Prostate gland (tissue), 2 donors: Measurements from ENCODE around the gene OBSL1. TPM values are rescaled to one million over a fixed set of nuclear protein-coding genes. Genes with fewer than 3 reads are reported as not detected.

Experiments
- DNase-seq: peaks from one replicate; pipeline ENCODE4 v3.0.0-alpha.2; 2019; ENCODE audit warnings: low spot score
- H3K27ac ChIP-seq, 2 donors: fragments of 200-600 bp; sonication (generic); 2 replicates each; pipeline ENCODE4 v1.5.1; 2017 to 2019
- H3K27me3 ChIP-seq: fragments of 200-600 bp; sonication (generic); replicated peaks from 2 replicates; pipeline ENCODE4 v1.5.1; 2019; ENCODE audit not compliant: insufficient read depth
- H3K36me3 ChIP-seq, 2 donors: fragments of 200-600 bp; sonication (generic); 1 replicate in 1 of 2; 2 replicates in 1 of 2; pipeline versions ENCODE4 v1.5.1 to v1.8.1; 2017 to 2019
- H3K4me1 ChIP-seq: fragments of 200-600 bp; sonication (generic); replicated peaks from 2 replicates; pipeline ENCODE4 v1.5.1; 2019
- H3K4me3 ChIP-seq, 2 donors: fragments of 200-600 bp; sonication (generic); 2 replicates each; pipeline ENCODE4 v1.5.1; 2017 to 2019
- H3K9me3 ChIP-seq: fragments of 200-600 bp; sonication (generic); 2 replicates; pipeline ENCODE4 v1.5.1; 2017
- POLR2A ChIP-seq: fragments of 450-650 bp; IDR thresholded peaks from one replicate; pipeline ENCODE4 v1.6.1; 2016; ENCODE audit warnings: antibody characterized with exemption, mild to moderate bottlenecking
- POLR2AphosphoS5 ChIP-seq: sonication (generic); formaldehyde crosslinking; IDR thresholded peaks from one replicate; pipeline ENCODE4 v1.6.1; 2017; ENCODE audit warnings: antibody characterized with exemption
- WGBS: methylation state at CpG from one replicate; pipeline ENCODE4 v1.1.5; 2018; 5-methylcytosine and 5-hydroxymethylcytosine counted together
- intact Hi-C: fragments of 100-400 bp; cut with DNase I; formaldehyde crosslinking; loops from one replicate; pipeline ENCODE4 v1.14.2; 2022
- total RNA-seq, 2 donors: library from RNA; depleted of rRNA; stranded (reverse); fragments of >200 nt; gene quantifications; one replicate each; pipeline ENCODE4 v1.1.0, GENCODE V29; 2016
- TF ChIP-seq, protein P1 (sequence below), 4 experiments: fragments of 200-600 bp in 2 of 4; fragments of 450-650 bp in 2 of 4; sonication (generic) in 2 of 4; IDR thresholded peaks; 1 replicate in 3 of 4; 2 replicates in 1 of 4; pipeline ENCODE4 v1.5.1; 2016 to 2019; ENCODE audit warnings: antibody characterized with exemption in 4 of 4, mild to moderate bottlenecking in 2 of 4, moderate library complexity in 2 of 4

The OBSL1 gene
- total RNA-seq, 2 donors from 2014 or later = 142 to 330 TPM

DNA sequence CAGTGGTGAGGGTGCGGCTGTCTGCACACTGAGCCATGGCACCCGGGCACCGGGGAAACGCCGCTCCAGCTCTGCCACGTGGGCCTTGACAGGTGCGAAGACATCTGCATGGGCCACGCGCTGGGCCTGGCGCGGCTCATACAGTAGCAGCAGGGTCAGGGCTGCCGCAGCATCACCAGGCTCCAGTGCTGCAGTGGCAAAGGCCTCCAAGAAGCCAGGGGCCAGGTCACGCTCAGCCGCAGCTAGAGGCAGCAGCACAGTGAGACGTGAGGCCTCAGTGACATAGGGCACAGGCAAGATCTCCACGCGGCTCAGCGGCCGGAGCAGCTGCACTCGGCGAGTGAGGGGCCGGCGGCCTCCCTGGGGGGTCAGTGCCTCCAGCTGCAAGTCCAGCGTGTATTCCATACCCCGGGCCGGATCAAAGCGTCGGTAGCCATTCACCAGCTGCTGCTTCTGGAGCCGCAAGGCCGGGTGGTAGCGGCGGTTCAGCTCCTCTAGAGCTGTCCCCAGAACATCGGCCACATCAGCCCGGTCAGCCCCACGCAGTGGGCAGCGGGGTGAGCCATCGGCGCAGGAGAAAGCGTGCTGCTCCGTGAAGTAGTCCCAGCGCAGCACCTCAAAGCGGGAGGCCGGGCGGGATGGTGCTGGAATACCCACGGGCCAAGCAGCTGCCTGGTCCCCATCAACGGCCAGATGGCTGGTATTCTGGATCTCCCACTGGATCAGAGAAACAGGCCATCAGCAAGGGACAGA is 31.2 kb downstream of the OBSL1 start:
- DNase-seq = no peak
- H3K4me1 ChIP-seq = peaks cover 11% of the 10 kb centered on the region
- H3K27ac ChIP-seq = no peak overlapping the region
- intact Hi-C loops = loop anchor here (5.0 to 10.0 kb wide), 2 partner anchors 57 to 245 kb away; partner anchors contain the start of gene STK11IP
- H3K4me3 ChIP-seq = no peak overlapping the region
- no peaks in the 10 kb centered on the region for H3K27me3 ChIP-seq
- WGBS = 91% methylated on average over 38 of the region's 46 CpGs
- H3K9me3 ChIP-seq = no peaks in the 10 kb centered on the region
- H3K36me3 ChIP-seq = peaks cover 4 to 7% of the 10 kb centered on the region in 2 donors
- TF ChIP-seq POLR2AphosphoS5 (no peak), POLR2A (no peak)
- TF ChIP-seq, protein P1, sequence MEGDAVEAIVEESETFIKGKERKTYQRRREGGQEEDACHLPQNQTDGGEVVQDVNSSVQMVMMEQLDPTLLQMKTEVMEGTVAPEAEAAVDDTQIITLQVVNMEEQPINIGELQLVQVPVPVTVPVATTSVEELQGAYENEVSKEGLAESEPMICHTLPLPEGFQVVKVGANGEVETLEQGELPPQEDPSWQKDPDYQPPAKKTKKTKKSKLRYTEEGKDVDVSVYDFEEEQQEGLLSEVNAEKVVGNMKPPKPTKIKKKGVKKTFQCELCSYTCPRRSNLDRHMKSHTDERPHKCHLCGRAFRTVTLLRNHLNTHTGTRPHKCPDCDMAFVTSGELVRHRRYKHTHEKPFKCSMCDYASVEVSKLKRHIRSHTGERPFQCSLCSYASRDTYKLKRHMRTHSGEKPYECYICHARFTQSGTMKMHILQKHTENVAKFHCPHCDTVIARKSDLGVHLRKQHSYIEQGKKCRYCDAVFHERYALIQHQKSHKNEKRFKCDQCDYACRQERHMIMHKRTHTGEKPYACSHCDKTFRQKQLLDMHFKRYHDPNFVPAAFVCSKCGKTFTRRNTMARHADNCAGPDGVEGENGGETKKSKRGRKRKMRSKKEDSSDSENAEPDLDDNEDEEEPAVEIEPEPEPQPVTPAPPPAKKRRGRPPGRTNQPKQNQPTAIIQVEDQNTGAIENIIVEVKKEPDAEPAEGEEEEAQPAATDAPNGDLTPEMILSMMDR (IDR thresholded peaks at IDR 0.05) = no peak

DNA sequence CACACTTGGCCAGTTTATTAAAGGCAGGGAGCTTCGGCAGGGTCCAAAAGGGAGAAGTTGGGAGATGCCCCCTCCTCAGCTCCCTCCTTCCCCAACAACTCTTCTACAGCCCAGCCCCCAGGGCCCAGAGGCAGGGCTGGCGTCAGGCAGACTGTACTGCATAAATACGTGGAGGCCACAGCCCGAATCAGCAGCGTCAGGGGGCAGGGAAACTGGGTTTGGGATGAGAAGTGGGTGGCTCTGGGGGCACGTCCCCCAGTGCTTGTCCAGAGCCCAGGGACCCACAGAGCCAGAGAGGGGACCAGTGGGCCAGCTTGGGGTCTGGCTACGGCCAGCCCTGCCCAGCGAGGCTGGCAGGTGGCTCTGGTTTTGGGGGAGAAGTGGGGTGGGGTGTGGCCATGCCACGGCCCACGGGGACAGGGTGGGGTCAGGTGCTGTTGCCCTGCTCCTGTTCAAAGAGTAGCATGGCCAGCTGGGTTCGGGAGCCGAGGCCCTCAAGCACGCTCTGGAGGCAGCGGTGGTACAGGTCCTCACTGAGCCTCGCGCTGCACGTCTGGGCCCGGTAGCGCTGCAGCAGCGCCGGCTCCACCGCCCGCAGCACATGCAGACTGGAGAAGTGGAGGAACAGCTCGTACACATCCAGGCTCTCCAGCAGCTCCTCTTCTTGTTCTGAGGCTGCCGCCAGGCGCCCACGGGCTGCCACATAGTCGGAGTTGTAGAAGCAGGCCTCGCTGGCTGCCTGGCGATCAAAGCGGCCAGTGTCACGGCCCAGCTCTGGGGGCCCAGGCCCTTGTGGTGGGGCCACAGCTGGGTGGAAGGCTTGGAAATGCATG is 32.2 kb downstream of the OBSL1 start:
- H3K27me3 ChIP-seq = no peaks in the 10 kb centered on the region
- no peak for DNase-seq
- peaks cover 7% of the 10 kb centered on the region for H3K4me1 ChIP-seq
- intact Hi-C loops = loop anchor here (10.0 kb wide), 1 partner anchor 244 kb away; no protein-coding TSS in a partner anchor
- TF ChIP-seq, protein P1 (IDR thresholded peaks at IDR 0.05) = no peak
- TF ChIP-seq POLR2AphosphoS5 (no peak), POLR2A (no peak)
- H3K4me3 ChIP-seq = no peak overlapping the region
- 71% methylated on average over 32 of the region's 32 CpGs for WGBS
- H3K36me3 ChIP-seq = peaks cover 4 to 7% of the 10 kb centered on the region in 2 donors
- no peak overlapping the region for H3K27ac ChIP-seq
- no peaks in the 10 kb centered on the region for H3K9me3 ChIP-seq

DNA sequence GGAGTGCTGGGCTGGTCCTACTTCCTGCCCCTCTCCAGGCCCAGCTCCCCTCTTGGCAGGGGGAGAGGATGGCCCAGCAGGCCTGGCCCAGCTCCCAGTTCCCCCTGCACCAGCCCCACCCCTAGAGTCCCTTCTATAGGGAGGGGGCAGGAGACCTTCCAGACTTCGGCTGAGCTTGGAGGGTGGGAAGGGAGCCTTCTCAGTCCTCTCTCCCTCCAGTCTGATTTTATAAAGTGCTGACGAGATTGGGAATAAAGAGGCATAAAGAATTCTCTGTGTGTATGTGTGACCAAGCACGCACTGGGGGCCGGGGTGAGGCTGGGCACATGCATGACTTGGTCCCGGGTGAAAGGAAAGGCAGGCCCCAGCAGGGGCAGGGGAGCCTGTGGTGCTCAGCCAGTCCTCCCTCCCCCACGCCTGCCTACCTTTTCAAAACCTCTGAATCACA is 32.8 kb downstream of the OBSL1 start:
- Histone ChIP-seq H3K4me1 (peaks cover 7% of the 10 kb centered on the region), H3K36me3 (peaks cover 4 to 7% of the 10 kb centered on the region in 2 donors), H3K4me3 (no peak overlapping the region), H3K27ac (no peak overlapping the region), H3K9me3 (no peaks in the 10 kb centered on the region), H3K27me3 (no peaks in the 10 kb centered on the region)
- intact Hi-C loops = loop anchor here (10.0 kb wide), 1 partner anchor 244 kb away; no protein-coding TSS in a partner anchor
- TF ChIP-seq POLR2AphosphoS5 (no peak), POLR2A (no peak)
- TF ChIP-seq, protein P1 (IDR thresholded peaks at IDR 0.05) = no peak
- 27% methylated on average over 6 of the region's 6 CpGs for WGBS
- DNase-seq = no peak

DNA sequence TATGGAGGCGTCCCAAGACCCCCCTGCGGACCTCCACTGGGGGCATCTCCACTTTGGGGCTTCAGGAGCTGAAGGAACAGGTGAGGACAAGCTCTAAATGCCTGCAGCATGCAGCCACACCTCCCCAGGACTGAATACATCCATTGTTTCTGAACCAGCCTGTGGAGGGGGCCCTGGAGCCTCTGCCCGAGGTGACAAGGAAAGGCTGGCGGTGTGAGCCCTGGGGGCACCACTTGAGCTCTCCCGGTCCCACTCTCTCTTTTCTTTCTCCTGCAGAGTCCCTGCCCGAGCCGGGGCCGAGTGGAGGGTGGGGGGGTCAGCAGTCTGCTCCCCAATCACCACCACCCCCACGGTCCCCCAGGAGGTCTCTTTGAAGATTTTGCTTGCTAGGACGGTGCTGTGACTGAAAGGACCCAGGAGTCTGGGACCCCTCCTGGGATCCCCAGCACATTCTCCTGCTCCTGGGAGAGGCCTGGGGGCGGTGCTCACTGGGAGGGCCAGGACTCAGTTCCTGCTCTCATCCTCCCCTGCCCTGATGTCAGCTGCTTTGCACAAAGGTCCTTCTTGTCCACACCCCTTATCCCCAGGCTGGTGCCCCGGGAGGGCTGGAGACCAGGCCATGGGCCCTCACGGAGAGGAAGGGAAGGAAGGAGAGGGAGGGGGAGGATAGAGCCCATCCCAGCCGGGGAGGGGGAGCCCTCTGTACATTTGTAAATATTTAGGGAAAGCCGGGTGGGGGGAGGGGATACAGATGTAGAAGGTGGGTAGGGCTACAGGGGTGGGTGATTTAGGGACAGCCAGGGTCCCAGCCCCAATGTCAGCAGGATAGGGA is 33.5 kb downstream of the OBSL1 start:
- H3K27ac ChIP-seq = no peak overlapping the region
- intact Hi-C loops = loop anchor here (10.0 kb wide), 1 partner anchor 243 kb away; no protein-coding TSS in a partner anchor
- no peaks in the 10 kb centered on the region for H3K27me3 ChIP-seq
- H3K9me3 ChIP-seq = no peaks in the 10 kb centered on the region
- peaks cover 7% of the 10 kb centered on the region for H3K4me1 ChIP-seq
- no peak for TF ChIP-seq POLR2A
- TF ChIP-seq, protein P1 (IDR thresholded peaks at IDR 0.05) = no peak
- TF ChIP-seq POLR2AphosphoS5 = no peak
- H3K36me3 ChIP-seq = peaks cover 4 to 7% of the 10 kb centered on the region in 2 donors
- H3K4me3 ChIP-seq = no peak overlapping the region
- no peak for DNase-seq
- 44% methylated on average over 15 of the region's 15 CpGs for WGBS
